Omental fat pad (tissue), 4 donors: ENCODE results near the gene FKBP9. TPM values are rescaled to one million over a fixed set of nuclear protein-coding genes. Genes with fewer than 3 reads are reported as not detected.
"Not testable (repeated sequence)": the region's sequence is repeated elsewhere in the genome, so short reads cannot be mapped to it uniquely, and the experiment has no call there.

Experiments used
- ATAC-seq: fragments of 150-250 bp; one replicate; pipeline ENCODE4 v1.9.1; 2016; ENCODE audit warnings: mild to moderate bottlenecking, moderate library complexity; ENCODE audit not compliant: low FRiP score
- DNase-seq: peaks from one replicate; pipeline ENCODE4 v3.0.0-alpha.2; 2019; ENCODE audit warnings: low spot score
- CTCF ChIP-seq, 3 donors: fragments of 450-650 bp; IDR thresholded peaks; one replicate each; pipeline ENCODE4 v1.5.1; 2016 to 2017; ENCODE audit warnings: antibody characterized with exemption in 3 of 3, mild to moderate bottlenecking in 3 of 3, moderate library complexity in 2 of 3
- total RNA-seq, 4 donors: library from RNA; depleted of rRNA; stranded (reverse); fragments of >200 nt; gene quantifications; one replicate each; pipeline ENCODE4 v1.1.0, GENCODE V29; 2016

The FKBP9 gene
- total RNA-seq, 4 donors from 2014 or later, result 86.0 to 269 (median 91.3) TPM

- not testable (repeated sequence) for DNase-seq
- ATAC-seq, result peak; percentile 84
Measured at GRCh38 chr7:32998361-32999171, 41.3 kb downstream of the FKBP9 start.

DNA sequence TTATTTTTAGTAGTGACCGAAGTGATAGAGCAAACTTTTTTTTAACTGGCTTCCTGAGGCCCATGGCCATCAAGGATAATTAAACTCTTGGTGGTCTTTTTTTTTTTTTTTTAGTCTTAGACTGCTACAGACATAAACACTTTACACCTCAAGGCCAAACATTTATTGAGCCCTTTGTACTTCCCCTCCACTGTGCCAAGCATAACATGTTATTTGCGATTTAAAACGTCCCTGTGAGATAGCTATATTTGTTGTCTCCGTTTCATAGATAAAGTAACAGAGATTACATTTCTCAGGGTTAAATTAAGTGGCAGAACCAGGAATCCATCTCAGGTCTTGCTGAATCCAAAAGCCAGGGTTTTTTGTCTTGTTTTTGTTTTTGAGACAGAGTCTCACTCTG, 42.1 kb downstream of the FKBP9 start:
- not testable (repeated sequence) for DNase-seq, ATAC-seq

DNA sequence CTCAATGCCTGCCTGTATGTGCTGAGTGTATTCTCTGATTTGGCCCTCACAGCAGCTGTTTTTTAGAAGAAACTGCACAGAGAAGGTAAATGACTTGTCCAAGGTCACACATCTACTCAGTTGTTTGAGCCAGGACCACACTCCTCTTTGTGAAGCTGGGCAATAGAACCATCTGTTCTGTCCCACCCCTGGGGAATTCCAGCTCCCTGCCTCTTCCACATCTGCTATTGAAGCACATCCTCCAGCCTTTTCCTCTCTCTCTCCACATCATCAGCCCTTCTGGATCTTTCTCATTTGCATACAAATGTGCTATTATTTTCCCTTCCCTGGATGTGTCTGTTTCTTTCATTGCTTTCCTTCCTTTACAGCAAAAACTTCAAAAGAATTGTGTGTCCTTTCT, 45.9 kb downstream of the FKBP9 start:
- ATAC-seq, result not testable (repeated sequence)

GRCh38 chr7:33004104-33004616, 46.9 kb downstream of the FKBP9 start:
- not testable (repeated sequence) for ATAC-seq, DNase-seq

More for the DNA sequence above, 45.9 kb downstream of the FKBP9 start:
- DNase-seq, result not testable (repeated sequence)

DNA sequence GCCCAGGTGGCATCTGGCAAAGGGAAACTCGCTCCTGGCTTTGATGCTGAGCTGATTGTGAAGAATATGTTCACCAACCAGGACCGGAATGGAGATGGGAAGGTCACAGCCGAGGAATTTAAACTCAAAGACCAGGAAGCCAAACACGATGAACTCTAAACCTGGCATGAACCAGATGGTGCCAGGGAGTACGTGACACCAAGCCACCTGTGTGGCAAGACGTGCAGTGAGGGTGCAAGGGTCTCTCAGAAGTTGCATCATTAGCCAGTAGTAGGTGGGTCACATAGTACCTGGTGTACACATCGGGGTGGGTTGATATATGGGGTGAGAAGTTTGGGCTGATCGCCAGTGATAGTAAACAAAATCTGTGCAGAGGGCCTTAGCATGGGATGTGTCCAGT, 48.0 kb downstream of the FKBP9 start:
- ATAC-seq, result not testable (repeated sequence)

GRCh38 chr7:33005690-33006089, 48.5 kb downstream of the FKBP9 start:
- ATAC-seq, DNase-seq: not testable (repeated sequence)

More for the DNA sequence above, 48.0 kb downstream of the FKBP9 start:
- not testable (repeated sequence) for DNase-seq

DNA sequence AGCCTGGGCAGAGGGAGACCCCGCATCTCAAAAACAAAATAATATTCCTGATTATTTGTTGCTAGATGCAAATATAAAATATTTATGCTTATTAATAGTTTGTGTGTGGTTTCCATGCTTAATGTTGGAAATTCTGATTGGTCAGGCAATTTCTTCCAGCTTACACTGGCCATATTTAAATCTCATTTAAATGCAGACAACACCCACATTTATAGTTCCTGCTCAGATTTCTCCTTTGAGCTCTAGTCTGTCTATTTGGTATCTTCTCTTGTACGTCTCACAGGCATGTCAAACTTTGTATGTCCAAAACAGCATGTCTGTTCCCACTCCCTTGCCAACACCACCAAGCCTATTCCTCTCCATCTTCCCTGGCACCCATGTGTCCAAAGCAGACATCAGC, 52.5 kb downstream of the FKBP9 start:
- DNase-seq (no peak), ATAC-seq (no peak)
- TF ChIP-seq CTCF (IDR thresholded peaks at IDR 0.05), result no peak

DNA sequence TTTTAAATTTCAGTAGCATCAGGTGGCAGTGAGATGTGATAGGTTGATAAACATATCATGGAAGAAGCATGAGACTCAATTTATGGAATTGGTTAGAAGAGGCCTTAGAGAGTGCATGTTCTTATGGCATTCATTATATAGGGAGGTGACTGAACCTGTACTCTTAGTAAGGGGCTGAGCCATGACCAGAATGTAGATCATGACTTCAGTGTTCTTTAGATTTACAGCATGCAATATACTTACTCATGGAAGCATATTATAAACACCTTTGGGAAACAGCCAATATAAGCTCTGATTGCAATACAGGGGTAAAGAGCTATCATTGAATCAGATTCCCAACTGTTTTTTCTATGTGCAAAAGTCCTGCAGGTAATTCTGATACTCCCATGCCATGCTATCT, 55.1 kb downstream of the FKBP9 start:
- DNase-seq (no peak), ATAC-seq (no peak)
- TF ChIP-seq CTCF (IDR thresholded peaks at IDR 0.05), result no peak

DNA sequence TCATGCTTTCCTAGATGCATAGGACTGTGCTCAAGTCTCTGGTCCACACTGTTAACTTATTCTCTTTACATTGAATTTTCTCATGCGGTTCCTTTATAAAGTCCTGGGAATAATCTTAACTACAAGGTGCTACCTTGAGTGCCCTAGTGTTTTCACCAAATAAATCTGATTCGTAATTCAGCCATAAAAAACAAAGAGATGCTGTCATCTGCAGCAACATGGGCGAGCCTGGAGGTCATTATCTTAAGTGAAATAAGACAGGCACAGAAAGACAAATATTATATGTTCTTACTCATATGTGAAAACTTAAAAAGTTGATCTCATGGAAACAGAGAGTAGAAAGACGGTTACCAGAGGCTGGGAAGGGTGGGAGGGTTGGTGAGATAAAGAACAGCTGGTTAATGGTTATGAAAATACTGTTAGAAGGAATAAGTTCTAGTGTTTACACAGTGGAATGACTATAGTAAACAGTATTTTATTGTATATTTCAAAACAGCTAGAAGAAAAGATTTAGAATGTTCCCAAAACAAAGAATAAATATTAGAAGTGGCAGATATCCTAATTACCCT, 67.0 kb downstream of the FKBP9 start:
- ATAC-seq (no peak), DNase-seq (no peak)
- no peak for TF ChIP-seq CTCF (IDR thresholded peaks at IDR 0.05)

DNA sequence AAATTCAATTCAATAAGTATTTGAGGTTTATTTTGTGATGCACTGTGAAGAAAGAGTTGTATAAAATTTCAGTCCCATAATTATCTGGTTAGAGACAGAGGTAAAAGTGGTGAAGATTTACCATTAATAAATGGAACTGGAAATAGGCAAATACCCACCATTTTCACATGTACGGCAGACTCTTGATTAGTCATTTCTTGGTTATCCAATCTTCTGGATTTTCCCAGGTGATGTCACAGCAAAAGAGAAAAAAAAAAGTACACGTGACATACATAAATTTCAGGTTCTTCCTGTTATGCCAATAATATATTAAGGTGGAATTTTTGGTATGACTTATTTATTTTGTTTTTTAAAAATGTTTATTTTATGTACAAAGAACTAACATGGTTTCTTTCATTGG, 78.5 kb downstream of the FKBP9 start:
- no peak for TF ChIP-seq CTCF (IDR thresholded peaks at IDR 0.05)
- no peak for DNase-seq
- ATAC-seq, result no peak
